Measurements from ENCODE around the gene PIK3R5.

- no peak for TF ChIP-seq CTCF (IDR thresholded peaks at IDR 0.05; ENCODE audit: low read depth, low read length)
- TF ChIP-seq POLR2A (IDR thresholded peaks at IDR 0.05; ENCODE audit: extremely low read depth, insufficient read length) = no peak
- no peak for TF ChIP-seq MYC (IDR thresholded peaks at IDR 0.05; ENCODE audit: low read depth, low read length)
- no peak for TF ChIP-seq MAX (IDR thresholded peaks at IDR 0.05; ENCODE audit: low read depth, low read length)
Measured at GRCh38 chr17:8949061-8949661, 16.3 kb downstream of the PIK3R5 start.
